Activated naive CD4-positive, alpha-beta T cell treated with Interleukin-2 at 50 U/mL for 16 hours (primary cell): ENCODE measurements around the gene SIAH3.
"Not testable (repeated sequence)": the region's sequence is repeated elsewhere in the genome, so short reads cannot be mapped to it uniquely, and the experiment has no call there.

Experiments
- DNase-seq: peaks from one replicate; pipeline ENCODE4 v3.0.0-alpha.2; 2020

SIAH3 gene

DNA sequence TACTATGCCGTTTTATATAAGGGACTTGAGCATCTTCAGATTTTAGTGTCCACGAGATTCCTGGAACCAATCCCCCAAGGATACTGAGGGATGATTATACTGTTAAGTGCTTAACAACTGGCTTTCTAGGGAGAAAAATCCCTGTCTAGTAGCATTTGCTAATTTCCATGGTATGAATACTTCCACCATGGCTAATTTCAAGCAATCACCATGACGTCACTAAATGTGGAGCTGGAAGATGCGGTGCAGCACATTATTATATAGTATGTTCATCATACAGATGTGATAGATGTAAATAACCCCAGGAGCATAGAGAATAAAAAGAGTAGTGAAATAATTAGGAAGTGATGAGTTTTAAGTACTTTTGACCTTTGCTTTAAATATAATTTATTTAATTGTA is 72.7 kb downstream of the SIAH3 start:
- no peak for DNase-seq

DNA sequence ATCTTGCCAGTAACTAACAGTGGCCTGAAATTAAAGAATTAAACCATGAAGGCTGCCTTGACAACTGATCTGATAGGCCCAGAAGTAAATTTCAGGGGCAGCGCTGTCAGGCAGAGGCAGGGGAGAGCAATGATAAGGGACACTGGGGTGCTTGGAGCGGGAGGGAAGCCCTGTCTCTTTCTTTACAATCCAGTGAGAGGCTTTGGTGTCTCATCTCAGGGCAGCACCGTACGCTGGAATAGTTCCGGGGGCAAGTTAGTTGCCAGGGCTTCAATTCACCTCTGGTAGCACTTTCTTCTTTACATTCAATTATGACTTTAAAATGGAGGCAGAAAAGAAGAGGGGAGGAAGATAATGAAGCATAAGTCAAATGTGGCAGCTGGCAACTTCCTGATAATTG is 74.8 kb downstream of the SIAH3 start:
- DNase-seq, result no peak

GRCh38 chr13:45775401-45775963 is 76.1 kb downstream of the SIAH3 start:
- no peak for DNase-seq

- no peak for DNase-seq
Measured at GRCh38 chr13:45773944-45774343, 77.6 kb downstream of the SIAH3 start.

DNA sequence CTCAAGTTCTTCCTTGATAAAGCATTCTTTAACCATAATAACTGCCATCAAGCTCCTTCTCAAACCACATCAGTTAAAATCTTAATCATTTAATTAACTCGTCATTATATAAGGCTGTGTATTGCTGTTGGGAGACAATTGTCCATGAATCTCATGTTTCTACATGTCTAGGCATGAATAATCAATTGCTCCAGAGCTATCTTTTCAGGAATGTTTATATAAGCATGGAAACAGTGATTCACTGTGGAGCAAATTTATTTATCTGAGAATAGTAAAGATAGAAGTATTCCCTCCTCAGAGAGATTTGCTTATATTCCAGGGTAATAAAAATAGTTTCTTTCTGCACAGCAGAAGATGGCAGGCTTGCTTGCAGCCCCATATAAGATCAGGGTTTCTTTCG is 78.3 kb downstream of the SIAH3 start:
- no peak for DNase-seq

- no peak for DNase-seq
Measured at GRCh38 chr13:45770886-45771285, 80.7 kb downstream of the SIAH3 start.

- DNase-seq, result no peak
Measured at GRCh38 chr13:45768656-45769479, 82.7 kb downstream of the SIAH3 start.

DNA sequence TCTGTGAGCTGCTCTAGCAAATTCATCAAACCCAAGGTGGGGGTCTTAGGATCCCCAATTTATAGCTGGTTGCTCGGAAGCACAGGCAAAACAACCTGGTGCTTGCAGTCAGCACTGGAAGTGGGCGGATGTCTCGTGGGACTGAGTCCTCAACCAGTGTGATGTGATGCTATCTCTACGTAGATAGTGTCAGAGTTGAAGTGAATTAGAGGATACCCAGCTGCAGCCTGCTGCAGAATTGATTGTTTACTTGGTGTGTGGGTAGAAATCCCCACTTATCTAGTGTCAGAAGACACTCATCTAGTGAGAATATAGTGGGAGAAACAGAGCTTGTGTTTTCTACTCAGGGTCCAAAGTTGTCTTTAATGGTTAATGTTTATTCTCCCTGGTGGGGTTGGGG is 86.1 kb downstream of the SIAH3 start:
- DNase-seq, result no peak

GRCh38 chr13:45763419-45763818 is 88.1 kb downstream of the SIAH3 start:
- DNase-seq, result no peak

DNA sequence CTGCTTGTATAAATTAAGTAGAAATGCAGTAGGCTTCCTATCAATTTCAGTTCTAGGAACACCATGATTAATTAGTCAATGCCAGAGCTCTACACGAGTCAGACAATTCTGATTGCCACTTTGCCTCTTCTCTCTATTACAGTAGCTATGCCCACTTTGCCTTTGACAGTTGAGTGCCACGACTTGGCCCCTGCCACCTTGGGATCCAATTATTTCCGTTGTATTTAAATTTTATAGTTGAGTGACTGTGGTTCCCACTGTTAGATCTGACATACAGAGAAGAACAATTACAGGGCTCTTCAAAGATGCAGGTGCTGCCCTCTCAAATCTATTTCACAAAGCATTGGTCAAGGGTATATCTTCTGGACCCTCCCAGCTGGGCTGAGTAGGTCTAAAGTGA is 94.0 kb downstream of the SIAH3 start:
- DNase-seq, result not testable (repeated sequence)

GRCh38 chr13:45756498-45756897 is 95.1 kb downstream of the SIAH3 start:
- DNase-seq, result not testable (repeated sequence)

DNA sequence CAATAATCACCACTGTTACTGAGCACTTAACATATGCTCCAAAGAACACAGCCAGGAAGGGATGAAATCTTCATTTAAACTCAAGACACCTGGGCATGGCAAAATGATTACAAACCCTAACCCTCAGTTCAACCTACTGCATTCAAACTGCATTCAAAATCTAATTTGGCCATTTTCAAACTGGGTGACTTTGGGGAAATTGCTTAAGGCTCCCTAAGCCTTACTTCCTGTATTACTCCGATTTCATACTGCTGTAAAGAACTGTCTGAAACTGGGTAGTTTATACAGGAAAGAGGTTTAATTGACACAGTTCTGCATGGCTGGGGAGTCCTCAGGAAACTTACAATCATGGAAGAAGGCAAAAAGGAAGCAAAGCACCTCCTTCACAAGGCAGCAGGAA is 99.0 kb downstream of the SIAH3 start:
- DNase-seq, result no peak

- no peak for DNase-seq
Measured at GRCh38 chr13:45751885-45752284, 99.7 kb downstream of the SIAH3 start.

DNA sequence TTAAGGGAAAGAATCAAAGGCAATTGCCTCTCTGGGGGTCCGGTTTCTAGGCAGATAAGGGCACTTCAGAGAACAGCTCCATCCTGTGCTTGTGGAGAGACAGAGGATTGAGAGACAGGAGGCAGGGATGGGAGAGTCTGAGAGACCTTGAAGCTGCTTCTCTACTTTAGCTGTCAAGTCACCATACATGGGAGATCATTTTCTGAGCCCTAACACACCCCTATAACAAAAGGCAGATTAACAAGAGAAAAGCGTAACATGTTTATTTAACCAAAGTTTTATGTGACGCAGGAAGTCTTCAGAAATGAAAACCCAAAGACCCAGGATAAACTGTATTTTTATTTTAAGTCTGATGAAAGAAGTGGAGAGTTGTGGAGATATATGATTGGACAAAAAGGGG is 101.0 kb downstream of the SIAH3 start:
- DNase-seq, result no peak

DNA sequence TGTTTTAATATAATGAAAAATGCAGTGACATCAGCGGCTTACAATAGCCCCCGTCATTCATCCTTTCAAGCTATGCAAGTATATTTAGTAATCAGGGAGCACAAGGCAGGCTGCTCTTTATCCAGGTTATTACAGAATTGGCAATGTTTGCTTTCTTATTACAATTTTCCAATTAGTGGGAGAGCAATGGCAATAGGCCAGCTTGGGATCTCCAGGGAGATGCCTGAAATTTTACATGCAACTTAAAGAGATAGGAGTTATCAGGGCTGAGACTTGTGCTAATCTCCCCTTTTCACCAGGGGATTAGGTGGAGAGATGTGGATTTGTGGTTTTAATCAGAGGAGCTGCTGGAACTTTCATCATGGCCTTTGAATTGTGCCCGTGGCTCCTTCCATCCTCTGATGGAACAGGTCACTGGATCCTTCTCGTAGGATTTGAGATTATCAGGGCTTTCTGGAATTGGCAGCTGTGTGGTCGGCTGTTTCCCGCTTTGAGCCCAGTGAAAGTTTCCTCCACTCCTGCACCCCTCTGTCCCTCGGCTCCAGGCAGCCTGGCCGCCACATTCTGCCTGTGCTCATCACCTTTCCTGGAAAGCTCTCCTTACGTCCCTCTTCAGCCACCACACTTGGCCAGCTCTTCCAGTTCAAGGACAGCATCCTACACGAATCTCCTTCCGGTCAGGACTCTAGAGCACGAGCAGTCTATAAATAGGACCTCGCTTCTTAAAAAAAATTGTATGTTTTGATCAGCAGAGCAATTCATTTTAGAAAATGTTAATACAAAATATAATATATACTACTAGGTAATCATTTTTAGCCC is 102.4 kb downstream of the SIAH3 start:
- no peak for DNase-seq

GRCh38 chr13:45747071-45747470 is 104.5 kb downstream of the SIAH3 start:
- DNase-seq, result no peak

DNA sequence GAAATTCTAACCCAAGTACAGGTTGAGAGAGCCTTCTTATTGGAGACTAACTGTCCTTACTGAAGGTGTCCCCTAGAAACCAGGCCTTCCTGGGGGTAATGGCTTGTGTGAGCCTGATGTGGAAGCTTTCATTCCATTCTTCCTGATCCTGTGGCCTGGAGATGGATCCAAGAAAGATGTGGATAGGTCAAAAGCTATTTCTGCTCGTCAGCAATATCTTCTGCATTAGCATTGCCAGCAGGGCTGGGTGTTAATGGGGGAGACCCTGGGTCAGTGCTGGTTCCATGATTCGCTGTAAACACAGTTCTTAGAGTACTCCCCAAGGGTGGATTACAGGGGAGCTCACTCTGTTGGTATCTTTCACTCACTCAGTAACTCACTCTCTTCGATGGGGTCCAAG is 106.6 kb downstream of the SIAH3 start:
- DNase-seq, result no peak

GRCh38 chr13:45742985-45743384 is 108.6 kb downstream of the SIAH3 start:
- DNase-seq, result no peak

DNA sequence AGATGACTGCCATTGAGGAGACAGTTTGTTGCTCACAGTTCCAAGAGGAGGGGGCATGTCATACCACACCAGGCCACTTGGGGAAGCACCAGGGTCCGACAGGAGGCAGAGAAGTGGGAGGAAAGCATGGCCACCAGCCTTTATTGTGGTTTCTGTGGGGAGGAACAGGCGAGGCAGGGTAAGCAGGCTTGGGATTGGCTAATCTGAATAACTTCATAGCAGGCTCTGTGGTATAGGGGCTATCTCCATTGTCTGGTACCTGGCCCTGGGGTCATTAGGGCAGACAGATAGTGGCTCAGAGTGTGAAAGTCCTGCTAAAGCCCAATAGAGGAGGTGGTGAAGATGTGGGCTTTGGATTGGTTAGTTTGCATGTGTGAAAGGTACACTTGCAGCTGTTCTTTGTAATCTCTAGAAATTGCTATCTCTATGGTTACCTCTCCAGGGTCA is 114.0 kb downstream of the SIAH3 start:
- no peak for DNase-seq

DNA sequence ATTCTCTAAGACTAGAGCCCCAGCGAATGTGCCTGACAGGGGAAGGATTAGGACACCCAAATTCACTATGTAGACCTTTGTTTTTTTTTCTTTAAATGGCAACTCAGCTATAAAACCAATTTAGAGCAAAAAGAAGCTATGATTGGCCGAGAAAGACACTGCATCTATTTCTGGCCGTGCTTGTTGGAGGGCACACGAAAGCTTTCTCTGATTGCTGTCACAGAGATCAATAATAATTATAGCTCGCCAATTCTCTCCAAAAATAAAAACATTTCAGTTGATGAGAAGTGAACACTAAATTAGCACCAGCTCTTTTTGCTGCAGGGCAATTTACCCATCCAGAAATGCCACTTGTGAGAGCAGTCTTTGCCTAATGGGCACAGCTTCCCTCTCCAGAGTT is 118.2 kb downstream of the SIAH3 start:
- no peak for DNase-seq

DNA sequence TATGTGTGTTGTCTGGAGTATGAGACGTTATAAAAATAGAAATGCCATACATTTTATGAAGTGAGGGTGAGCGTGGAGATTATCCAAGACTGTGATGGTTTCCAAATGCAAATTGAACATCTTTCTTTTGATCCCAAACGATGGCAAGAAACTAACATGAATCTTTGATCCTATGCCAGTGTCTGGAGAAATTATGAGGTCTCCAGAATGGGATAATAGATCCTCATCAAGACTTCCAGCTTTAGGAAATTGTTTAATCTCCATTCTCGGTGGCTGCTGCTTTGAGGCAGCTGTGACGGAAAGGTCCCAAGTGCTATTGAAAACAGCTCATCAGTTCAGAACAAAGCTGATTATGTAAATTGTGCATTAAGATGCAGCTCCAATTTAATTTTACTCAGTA is 118.6 kb downstream of the SIAH3 start:
- no peak for DNase-seq

DNA sequence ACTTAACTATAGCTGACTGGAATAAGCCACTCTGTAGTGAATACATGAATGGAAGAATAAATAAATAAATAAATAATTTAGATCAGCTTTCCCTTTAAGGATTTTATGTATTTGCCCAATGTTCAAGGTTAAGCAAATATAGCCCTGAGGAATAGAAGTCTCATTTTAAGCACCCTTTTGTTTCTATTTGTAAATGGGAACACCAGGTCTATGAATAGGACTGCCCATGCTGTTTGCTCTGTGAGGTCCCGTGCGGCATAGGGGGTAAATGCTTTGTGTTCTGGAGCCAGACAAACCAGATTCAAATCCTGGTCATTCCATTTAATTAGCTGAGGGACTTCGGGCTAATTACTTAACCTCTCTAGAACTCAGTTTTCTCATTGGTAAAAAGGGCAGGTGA is 120.1 kb downstream of the SIAH3 start:
- DNase-seq, result no peak

GRCh38 chr13:45728759-45729158 is 122.8 kb downstream of the SIAH3 start:
- DNase-seq, result no peak
